CD14-positive monocyte (primary cell): Measurements from ENCODE around the gene PPOX. TPM values are rescaled to one million over a fixed set of nuclear protein-coding genes. Genes with fewer than 3 reads are reported as not detected.

Experiments used
- DNase-seq, 3 donors: peaks; one replicate each; pipeline ENCODE4 v3.0.0-alpha.2; 2011 to 2022
- H2AFZ ChIP-seq: 2 replicates; pipeline ENCODE4 v1.6.0; 2012; ENCODE audit warnings: mild to moderate bottlenecking, low read depth, low read length, inconsistent platforms; ENCODE audit not compliant: insufficient read depth, poor library complexity, severe bottlenecking
- H3K27ac ChIP-seq, 2 donors: 1 replicate in 1 of 2; 2 replicates in 1 of 2; pipeline ENCODE4 v1.5.1; 2012 to 2013; ENCODE audit warnings: low read length in 2 of 2, control low read depth in 1 of 2, inconsistent platforms in 1 of 2, low read depth in 1 of 2, mild to moderate bottlenecking in 1 of 2
- H3K27me3 ChIP-seq, 2 donors: one replicate each; pipeline versions ENCODE4 v1.6.0 to v1.6.1; 2011 to 2013; ENCODE audit warnings: low read length in 2 of 2; ENCODE audit not compliant: control insufficient read depth in 2 of 2, insufficient read depth in 2 of 2
- H3K36me3 ChIP-seq, 2 donors: replicated peaks in 1 of 2; 1 replicate in 1 of 2; 2 replicates in 1 of 2; pipeline versions ENCODE4 v1.5.1 to v1.6.1; 2012 to 2013; ENCODE audit warnings: low read length in 2 of 2, control low read depth in 1 of 2, inconsistent platforms in 1 of 2, mild to moderate bottlenecking in 1 of 2; ENCODE audit not compliant: insufficient read depth in 2 of 2, control insufficient read depth in 1 of 2
- H3K4me1 ChIP-seq, 2 donors: 1 replicate in 1 of 2; 2 replicates in 1 of 2; pipeline versions ENCODE4 v1.5.1 to v1.6.1; 2012 to 2013; ENCODE audit warnings: low read length in 2 of 2, control low read depth in 1 of 2, inconsistent platforms in 1 of 2, mild to moderate bottlenecking in 1 of 2, moderate library complexity in 1 of 2; ENCODE audit not compliant: insufficient read depth in 2 of 2, control insufficient read depth in 1 of 2
- H3K4me2 ChIP-seq: replicated peaks from 2 replicates; pipeline ENCODE3; 2012; ENCODE audit warnings: low read length, moderate library complexity, mild to moderate bottlenecking; ENCODE audit not compliant: poor library complexity, severe bottlenecking; ENCODE audit errors: extremely low read depth
- H3K4me3 ChIP-seq, 3 experiments: fragments of 200-600 bp in 1 of 3; sonication (generic) in 1 of 3; replicated peaks in 1 of 3; 1 replicate in 2 of 3; 2 replicates in 1 of 3; pipeline ENCODE4 v1.5.1; 2011 to 2013; ENCODE audit warnings: low read length in 3 of 3, mild to moderate bottlenecking in 3 of 3, control low read depth in 2 of 3, low read depth in 2 of 3, inconsistent platforms in 1 of 3, moderate library complexity in 1 of 3
- H3K79me2 ChIP-seq: 2 replicates; pipeline ENCODE4 v1.6.0; 2012; ENCODE audit warnings: mild to moderate bottlenecking, control low read depth, inconsistent platforms, low read length, moderate library complexity; ENCODE audit not compliant: insufficient read depth
- H3K9ac ChIP-seq: 2 replicates; pipeline ENCODE4 v1.6.0; 2017; ENCODE audit warnings: low read length, mild to moderate bottlenecking; ENCODE audit not compliant: insufficient read depth, poor library complexity, severe bottlenecking
- H3K9me3 ChIP-seq, 2 donors: replicated peaks in 1 of 2; 1 replicate in 1 of 2; 2 replicates in 1 of 2; pipeline versions ENCODE4 v1.5.1 to v1.6.1; 2012 to 2013; ENCODE audit warnings: low read length in 2 of 2, control low read depth in 1 of 2; ENCODE audit not compliant: control insufficient read depth in 1 of 2, insufficient read depth in 1 of 2
- H4K20me1 ChIP-seq: 2 replicates; pipeline ENCODE4 v1.6.0; 2012; ENCODE audit warnings: mild to moderate bottlenecking, low read length, control low read depth, moderate library complexity; ENCODE audit not compliant: insufficient read depth
- H3K27ac Mint-ChIP-seq, 7 donors: one replicate each; pipeline ENCODE4 v1.8.0; 2020; ENCODE audit warnings: mild to moderate bottlenecking in 7 of 7, mixed read lengths in 7 of 7, moderate library complexity in 6 of 7, inconsistent platforms in 2 of 7
- H3K27me3 Mint-ChIP-seq, 3 donors: one replicate each; pipeline ENCODE4 v1.8.0; 2021 to 2022; ENCODE audit warnings: low read depth in 3 of 3, mild to moderate bottlenecking in 3 of 3, mixed read lengths in 3 of 3, moderate library complexity in 3 of 3, inconsistent platforms in 1 of 3
- H3K36me3 Mint-ChIP-seq, 2 donors: one replicate each; pipeline ENCODE4 v1.8.0; 2020; ENCODE audit warnings: mixed read lengths in 2 of 2, inconsistent platforms in 1 of 2, mild to moderate bottlenecking in 1 of 2
- H3K4me1 Mint-ChIP-seq: one replicate; pipeline ENCODE4 v1.8.0; 2020; ENCODE audit warnings: mild to moderate bottlenecking, mixed read lengths
- H3K4me3 Mint-ChIP-seq, 2 donors: one replicate each; pipeline ENCODE4 v1.8.0; 2020; ENCODE audit warnings: mild to moderate bottlenecking in 2 of 2, mixed read lengths in 2 of 2, moderate library complexity in 1 of 2
- H3K9me3 Mint-ChIP-seq, 7 donors: one replicate each; pipeline ENCODE4 v1.8.0; 2020 to 2022; ENCODE audit warnings: mixed read lengths in 7 of 7, mild to moderate bottlenecking in 6 of 7, moderate library complexity in 6 of 7, inconsistent platforms in 2 of 7
- WGBS: methylation state at CpG from one replicate; pipeline ENCODE4 v1.1.5; 2013; ENCODE audit warnings: missing lambda C conversion rate; ENCODE audit not compliant: insufficient coverage; 5-methylcytosine and 5-hydroxymethylcytosine counted together
- intact Hi-C, 2 donors: fragments of 100-400 bp; cut with micrococcal nuclease; formaldehyde crosslinking; loops; one replicate each; pipeline versions ENCODE4 v1.15.0 to v1.15.1; 2023
- polyA plus RNA-seq, 3 donors: library from polyadenylated mRNA; depleted of rRNA in 1 of 3; unstranded in 2 of 3; stranded (reverse) in 1 of 3; fragments of 300-500 nt in 2 of 3; fragments of >200 nt in 1 of 3; fragmentation: Illumina TruSeq in 2 of 3; gene quantifications; 1 replicate in 2 of 3; 2 replicates in 1 of 3; pipeline ENCODE4 v1.2.3, GENCODE V29; 2012 to 2021
- TF ChIP-seq, protein P1 (sequence below): fragments of 200-600 bp; IDR thresholded peaks from one replicate; pipeline ENCODE4 v1.8.0; 2022; ENCODE audit warnings: antibody characterized with exemption, mild to moderate bottlenecking

Gene PPOX
- polyA plus RNA-seq, 3 donors, result 10.5 to 42.6 (median 10.8) TPM

DNA sequence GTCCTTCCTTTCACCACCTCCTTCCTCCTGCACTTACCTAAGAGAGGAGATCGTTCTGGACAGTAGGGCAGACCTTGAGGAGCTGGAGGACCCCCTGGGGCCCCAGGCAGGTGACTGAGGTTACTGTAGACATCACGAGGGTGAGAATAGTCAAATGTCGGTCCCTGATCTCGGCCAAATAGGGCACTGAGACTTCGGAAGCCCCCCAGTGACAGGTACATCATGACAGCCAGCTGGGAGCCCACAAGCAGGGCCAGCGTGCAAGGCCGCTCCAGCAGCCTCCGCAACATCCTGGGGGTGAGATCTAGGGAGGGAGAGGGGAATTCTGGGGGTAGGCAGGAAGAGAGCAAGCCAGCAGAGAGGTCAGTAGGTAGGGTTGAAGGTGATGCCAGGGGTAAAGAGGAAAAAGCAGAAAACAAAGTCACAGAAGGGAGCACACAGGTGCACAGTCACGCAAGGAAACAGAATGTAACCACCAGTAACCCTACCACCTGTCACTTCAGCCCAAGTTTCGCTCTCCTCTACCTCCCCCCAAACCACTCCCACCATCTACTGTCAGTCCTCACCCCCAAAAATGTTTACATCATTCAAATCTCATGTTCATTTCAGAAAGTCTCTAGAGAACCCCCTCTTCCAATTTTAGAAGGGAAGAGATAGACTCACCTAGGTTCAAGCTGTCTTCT, 9.7 kb downstream of the PPOX start:
- peaks cover 48 to 54% of the 10 kb centered on the region in 2 donors for H3K36me3 Mint-ChIP-seq
- H3K27ac Mint-ChIP-seq, result peak overlapping the region in 5 of 7 donors; percentile 95 to 100 (median 100)
- peaks cover 47 to 51% of the 10 kb centered on the region in 2 donors for H3K36me3 ChIP-seq
- no peaks in the 10 kb centered on the region for H3K27me3 Mint-ChIP-seq
- no peak overlapping the region for H2AFZ ChIP-seq
- peaks cover 30% of the 10 kb centered on the region for H3K4me1 Mint-ChIP-seq
- peak overlapping the region; percentile 99 to 100 for H3K4me3 Mint-ChIP-seq
- no peaks in the 10 kb centered on the region for H3K9me3 ChIP-seq
- no peak overlapping the region for H3K27ac ChIP-seq
- WGBS, result 98% methylated on average over 9 of the region's 10 CpGs
- H3K4me3 ChIP-seq, result peak overlapping the region in 1 of 3 experiments; percentile 95
- intact Hi-C loops, result no loop called here
- H3K9ac ChIP-seq, result no peak overlapping the region
- no peaks in the 10 kb centered on the region for H3K9me3 Mint-ChIP-seq
- DNase-seq, result no peak
- H3K4me1 ChIP-seq, result peaks cover 24 to 30% of the 10 kb centered on the region in 2 donors
- H3K4me2 ChIP-seq, result peak overlapping the region; percentile 93
- TF ChIP-seq, protein P1, sequence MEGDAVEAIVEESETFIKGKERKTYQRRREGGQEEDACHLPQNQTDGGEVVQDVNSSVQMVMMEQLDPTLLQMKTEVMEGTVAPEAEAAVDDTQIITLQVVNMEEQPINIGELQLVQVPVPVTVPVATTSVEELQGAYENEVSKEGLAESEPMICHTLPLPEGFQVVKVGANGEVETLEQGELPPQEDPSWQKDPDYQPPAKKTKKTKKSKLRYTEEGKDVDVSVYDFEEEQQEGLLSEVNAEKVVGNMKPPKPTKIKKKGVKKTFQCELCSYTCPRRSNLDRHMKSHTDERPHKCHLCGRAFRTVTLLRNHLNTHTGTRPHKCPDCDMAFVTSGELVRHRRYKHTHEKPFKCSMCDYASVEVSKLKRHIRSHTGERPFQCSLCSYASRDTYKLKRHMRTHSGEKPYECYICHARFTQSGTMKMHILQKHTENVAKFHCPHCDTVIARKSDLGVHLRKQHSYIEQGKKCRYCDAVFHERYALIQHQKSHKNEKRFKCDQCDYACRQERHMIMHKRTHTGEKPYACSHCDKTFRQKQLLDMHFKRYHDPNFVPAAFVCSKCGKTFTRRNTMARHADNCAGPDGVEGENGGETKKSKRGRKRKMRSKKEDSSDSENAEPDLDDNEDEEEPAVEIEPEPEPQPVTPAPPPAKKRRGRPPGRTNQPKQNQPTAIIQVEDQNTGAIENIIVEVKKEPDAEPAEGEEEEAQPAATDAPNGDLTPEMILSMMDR, result no peak
- H3K27me3 ChIP-seq, result no peaks in the 10 kb centered on the region
- H4K20me1 ChIP-seq, result no peaks in the 10 kb centered on the region
- peaks cover 19% of the 10 kb centered on the region for H3K79me2 ChIP-seq

DNA sequence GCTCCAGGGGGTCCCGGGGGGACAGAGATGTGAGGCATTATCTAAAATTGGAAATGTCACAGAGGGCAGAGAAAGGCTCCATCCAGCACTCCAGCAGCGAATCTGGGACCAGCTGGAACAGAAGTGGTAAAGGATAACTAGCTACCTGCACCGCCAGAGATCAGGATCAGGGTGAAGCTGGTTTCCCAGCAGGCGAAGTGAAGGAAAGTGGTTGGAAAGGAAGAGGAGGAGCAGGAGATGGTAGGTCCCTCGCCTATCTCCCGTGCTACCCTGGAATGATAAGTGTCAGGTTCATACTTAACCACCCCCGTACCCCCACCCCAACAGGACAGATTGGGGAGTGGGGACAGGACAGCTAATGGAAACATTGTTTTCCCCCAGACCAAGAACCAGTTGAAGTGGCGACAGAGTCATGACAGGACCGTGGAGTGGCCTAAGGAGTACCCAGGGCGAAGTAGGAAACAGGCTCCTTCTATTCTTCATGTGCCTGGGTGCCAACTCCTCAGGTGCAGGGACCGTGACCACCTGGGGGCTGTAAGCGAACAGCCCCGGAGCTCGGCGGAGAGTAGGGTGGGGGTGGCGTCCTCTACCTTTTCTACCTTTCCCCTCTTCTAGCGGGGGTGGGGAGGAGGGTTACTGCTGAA, 10.4 kb downstream of the PPOX start:
- Histone ChIP-seq H2AFZ (peak overlapping the region; percentile 94), H4K20me1 (no peaks in the 10 kb centered on the region), H3K36me3 (peaks cover 41 to 44% of the 10 kb centered on the region in 2 donors), H3K79me2 (peaks cover 19% of the 10 kb centered on the region), H3K4me2 (peak overlapping the region; percentile 93), H3K27me3 (no peaks in the 10 kb centered on the region), H3K9me3 (no peaks in the 10 kb centered on the region), H3K27ac (peak overlapping the region; percentile 71 to 90), H3K4me1 (peaks cover 31 to 37% of the 10 kb centered on the region in 2 donors), H3K9ac (peak overlapping the region; percentile 83), H3K4me3 (peak overlapping the region; percentile 66 to 95 (median 78))
- no peak for DNase-seq
- Mint-ChIP-seq H3K27me3 (no peaks in the 10 kb centered on the region), H3K27ac (peak overlapping the region; percentile 95 to 100 (median 99)), H3K9me3 (no peaks in the 10 kb centered on the region), H3K36me3 (peaks cover 42 to 47% of the 10 kb centered on the region in 2 donors), H3K4me3 (peak overlapping the region; percentile 99 to 100), H3K4me1 (peaks cover 35% of the 10 kb centered on the region)
- TF ChIP-seq, protein P1, result no peak
- intact Hi-C loops, result no loop called here
- 52% methylated on average over 6 of the region's 17 CpGs for WGBS
